GM12891 (cell line): Measurements from ENCODE around the gene IGDCC3.

Experiments used
- DNase-seq: peaks from one replicate; pipeline ENCODE4 v3.0.0; 2011; ENCODE audit warnings: low spot score; ENCODE audit not compliant: insufficient read length
- FAIRE-seq: peaks from 2 replicates; lab custom pipeline; 2011; peaks lifted over from hg19 to GRCh38; lab: Jason Lieb, UNC
- PAX5 ChIP-seq: IDR thresholded peaks from 2 replicates; pipeline ENCODE4 v1.6.1; 2011; ENCODE audit warnings: low read length, moderate library complexity, mild to moderate bottlenecking; ENCODE audit not compliant: insufficient read depth, severe bottlenecking
- POLR2A ChIP-seq: IDR thresholded peaks from 2 replicates; pipeline ENCODE4 v1.6.1; 2011; ENCODE audit warnings: low read depth, low read length, control low read depth
- POLR2AphosphoS5 ChIP-seq: IDR thresholded peaks from 2 replicates; pipeline ENCODE4 v1.6.1; 2011; ENCODE audit warnings: low read depth, low read length, control low read depth
- POU2F2 ChIP-seq: IDR thresholded peaks from 2 replicates; pipeline ENCODE4 v1.6.1; 2011; ENCODE audit warnings: low read depth, mild to moderate bottlenecking, control low read depth, low read length, moderate library complexity
- SPI1 ChIP-seq: IDR thresholded peaks from 2 replicates; pipeline ENCODE4 v1.6.1; 2011; ENCODE audit warnings: low read depth, low read length, control low read depth
- TAF1 ChIP-seq: IDR thresholded peaks from 2 replicates; pipeline ENCODE4 v1.6.1; 2011; ENCODE audit warnings: low read depth, low read length, control low read depth

IGDCC3 gene

GRCh38 chr15:65344914-65345275 lies 32.9 kb downstream of the IGDCC3 start:
- no peak for FAIRE-seq

DNA sequence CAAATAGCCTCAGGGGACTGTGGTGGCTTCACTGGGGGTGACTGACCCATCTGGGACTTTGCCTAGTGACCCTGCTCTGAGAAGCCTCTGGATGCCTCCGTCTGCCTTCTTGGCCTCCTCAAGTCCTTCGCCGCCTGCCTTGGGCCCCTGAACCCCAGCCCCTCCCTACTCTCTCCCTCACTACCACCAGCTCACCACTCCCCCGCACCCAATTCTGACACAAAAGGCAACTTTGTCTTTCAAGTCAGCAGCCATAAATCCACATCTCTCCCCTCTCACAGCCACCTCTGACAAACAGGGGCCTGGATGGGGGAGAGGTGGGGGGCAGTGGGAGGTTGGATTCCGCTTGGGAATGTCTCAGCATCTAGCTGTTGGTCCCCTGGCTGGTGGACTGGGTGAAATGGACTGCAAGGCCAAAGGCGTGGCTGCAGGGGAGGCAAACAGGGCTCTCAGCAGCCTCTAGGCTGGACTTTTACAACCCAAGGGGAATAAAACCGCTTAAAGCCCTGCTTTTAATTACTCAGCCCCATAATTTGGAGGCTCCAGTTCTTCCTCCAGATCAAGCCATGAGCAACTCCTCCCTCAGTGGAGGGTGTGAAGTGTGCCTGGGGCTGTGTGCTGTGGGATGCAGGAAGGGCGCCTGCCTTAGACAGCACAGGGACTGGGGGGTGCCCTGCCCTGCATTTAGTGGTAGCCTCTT lies 33.4 kb downstream of the IGDCC3 start:
- no peak for DNase-seq
- no peak for FAIRE-seq
- TF ChIP-seq POLR2AphosphoS5 (no peak), TAF1 (no peak), SPI1 (no peak), POU2F2 (no peak), POLR2A (no peak), PAX5 (no peak)

More at GRCh38 chr15:65344914-65345275, 32.9 kb downstream of the IGDCC3 start:
- TF ChIP-seq SPI1 (no peak), POU2F2 (no peak), PAX5 (no peak), TAF1 (no peak), POLR2AphosphoS5 (no peak), POLR2A (no peak)
- no peak for DNase-seq

DNA sequence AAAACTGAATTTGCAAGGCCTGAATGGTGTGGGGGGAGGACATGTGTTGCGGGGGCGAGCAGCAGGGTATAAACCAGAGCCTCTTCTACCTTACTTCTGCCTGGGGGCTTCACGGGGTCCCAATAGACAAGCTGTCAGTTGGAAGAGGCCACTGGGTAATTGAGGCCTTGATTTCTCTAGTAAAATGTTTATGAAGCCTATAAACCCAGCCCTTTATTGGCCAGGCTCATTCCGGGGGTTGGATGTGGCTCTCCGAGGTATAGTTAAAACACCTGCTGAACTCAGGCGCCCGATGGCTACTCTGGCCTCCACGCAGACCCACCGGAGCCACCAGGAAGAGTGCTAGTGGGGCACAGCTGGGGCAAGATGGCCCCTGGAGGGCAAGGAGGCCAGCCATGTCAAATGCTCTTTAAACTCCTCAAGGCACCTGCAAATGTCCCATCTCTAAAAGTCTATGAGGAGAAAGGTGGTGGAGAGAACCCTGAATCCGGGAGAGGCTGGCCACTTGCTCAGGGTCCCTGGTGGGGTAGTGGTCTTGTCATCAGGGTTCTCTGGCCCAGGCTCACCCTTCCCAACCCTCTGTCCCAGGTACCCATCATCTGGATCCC lies 34.3 kb downstream of the IGDCC3 start:
- DNase-seq: no peak
- TF ChIP-seq POU2F2 (no peak), TAF1 (no peak), POLR2A (no peak), PAX5 (no peak), SPI1 (no peak), POLR2AphosphoS5 (no peak)
- no peak for FAIRE-seq

DNA sequence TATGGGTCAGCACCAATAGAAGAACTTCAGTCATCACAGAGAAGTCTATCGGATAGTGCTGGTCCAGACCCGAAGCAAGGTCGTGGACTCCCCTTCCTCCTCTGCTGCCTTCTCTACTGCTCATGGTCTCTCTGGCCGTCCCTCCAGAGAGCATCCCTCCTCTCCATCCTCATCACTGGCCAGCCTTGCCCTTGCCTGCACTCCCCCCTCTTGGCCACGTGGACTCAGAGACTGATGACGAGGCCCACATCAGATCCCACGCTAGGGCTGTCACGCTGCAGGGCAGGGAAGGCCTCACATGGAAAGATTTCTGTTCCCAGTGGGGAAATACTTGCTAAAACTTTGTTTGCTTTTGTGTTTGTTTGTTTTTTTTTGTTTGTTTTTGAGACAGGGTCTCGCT lies 35.3 kb downstream of the IGDCC3 start:
- FAIRE-seq (no peak), DNase-seq (no peak)
- no peak for TF ChIP-seq POLR2A
- no peak for TF ChIP-seq POLR2AphosphoS5
- TF ChIP-seq POU2F2: no peak
- TF ChIP-seq PAX5: no peak
- TF ChIP-seq SPI1: no peak
- TF ChIP-seq TAF1: no peak

- DNase-seq (no peak), FAIRE-seq (no peak)
- no peak for TF ChIP-seq POLR2AphosphoS5
- no peak for TF ChIP-seq PAX5
- no peak for TF ChIP-seq TAF1
- TF ChIP-seq POU2F2: no peak
- TF ChIP-seq SPI1: no peak
- TF ChIP-seq POLR2A: no peak
These were observed 37.9 kb downstream of the IGDCC3 start for GRCh38 chr15:65339920-65340319.

DNA sequence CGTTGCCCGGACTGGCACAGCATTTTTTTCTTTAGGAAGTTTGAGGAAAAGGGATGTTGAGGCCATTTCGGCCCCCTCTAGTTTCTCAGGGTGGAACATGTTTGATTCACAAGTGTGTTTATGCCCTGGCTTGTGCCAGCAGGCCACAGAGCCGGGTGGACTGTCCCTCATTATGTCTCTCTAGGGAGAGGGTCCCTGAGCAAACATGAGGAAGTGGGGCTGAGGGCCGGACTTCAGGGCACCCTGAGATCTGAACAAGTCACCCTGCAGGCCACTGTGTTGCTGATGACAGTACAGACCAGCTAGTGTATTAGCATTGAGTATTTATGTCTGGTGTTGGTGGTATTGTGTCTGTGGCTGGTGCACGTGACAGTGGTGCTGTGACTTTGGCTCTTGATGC lies 38.4 kb downstream of the IGDCC3 start:
- TF ChIP-seq POLR2A: no peak
- DNase-seq: no peak
- FAIRE-seq: peak; percentile 23

GRCh38 chr15:65338823-65339222 lies 39.0 kb downstream of the IGDCC3 start:
- no peak for TF ChIP-seq POLR2A
- TF ChIP-seq POLR2AphosphoS5: no peak
- no peak for TF ChIP-seq POU2F2
- TF ChIP-seq PAX5: no peak
- TF ChIP-seq SPI1: no peak

GRCh38 chr15:65338366-65338765 lies 39.4 kb downstream of the IGDCC3 start:
- DNase-seq: no peak
- FAIRE-seq: no peak
- TF ChIP-seq POLR2A (no peak), POLR2AphosphoS5 (no peak), TAF1 (no peak), PAX5 (no peak), SPI1 (no peak), POU2F2 (no peak)

More at GRCh38 chr15:65338823-65339222, 39.0 kb downstream of the IGDCC3 start:
- no peak for DNase-seq
- FAIRE-seq: no peak

DNA sequence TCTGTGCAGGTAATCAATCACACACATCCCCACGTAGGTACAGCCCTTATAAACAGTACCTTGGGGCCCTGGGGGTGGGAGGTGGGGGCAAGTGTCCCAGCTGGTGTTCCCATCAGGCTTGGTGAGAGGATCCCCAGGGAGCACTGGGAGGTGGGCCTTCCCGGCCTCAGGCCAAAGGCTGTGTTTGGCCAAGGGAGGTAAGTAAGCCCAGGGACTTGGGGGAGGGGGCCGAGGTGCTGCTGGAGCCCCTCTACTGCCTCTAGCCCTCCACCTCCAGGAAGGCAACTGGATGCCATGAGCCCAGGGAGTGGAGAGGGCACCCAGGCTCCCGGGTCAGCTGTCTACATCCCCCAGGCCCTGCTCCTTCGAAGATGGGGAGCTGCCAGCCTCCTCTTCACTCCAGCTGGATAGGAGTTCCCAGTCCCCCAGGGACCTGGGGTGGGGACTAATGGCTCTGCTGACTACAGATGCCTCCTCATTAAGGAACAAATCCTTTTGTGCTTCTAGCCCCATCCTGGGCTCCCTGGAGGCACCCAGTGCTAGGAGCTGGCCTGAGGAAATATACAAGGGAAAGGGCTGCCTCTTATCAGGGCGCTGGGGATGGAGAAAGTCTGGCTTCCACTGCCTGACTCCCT lies 40.2 kb downstream of the IGDCC3 start:
- DNase-seq (no peak), FAIRE-seq (no peak)
- TF ChIP-seq SPI1 (no peak), PAX5 (no peak), TAF1 (no peak), POLR2AphosphoS5 (no peak), POU2F2 (no peak), POLR2A (no peak)
